NT2/D1 (cell line): ENCODE measurements around the gene HPN.
A peak's percentile ranks its signal among the peaks of the same experiment; 100 is the strongest.
"Not testable (repeated sequence)": the region's sequence is repeated elsewhere in the genome, so short reads cannot be mapped to it uniquely, and the experiment has no call there.

Experiments used
- DNase-seq: peaks from one replicate; pipeline ENCODE4 v3.0.0-alpha.2; 2011; ENCODE audit warnings: low read depth, low spot score
- H3K27me3 ChIP-seq: 2 replicates; pipeline ENCODE4 v1.6.0; 2011; ENCODE audit warnings: mild to moderate bottlenecking; ENCODE audit not compliant: insufficient read length, insufficient read depth
- H3K36me3 ChIP-seq: 2 replicates; pipeline ENCODE4 v1.6.1; 2011; ENCODE audit warnings: mild to moderate bottlenecking, low read length, mixed read lengths; ENCODE audit not compliant: insufficient read depth, insufficient read length
- H3K4me1 ChIP-seq: 2 replicates; pipeline ENCODE4 v1.5.1; 2011; ENCODE audit not compliant: insufficient read depth, insufficient read length
- H3K4me3 ChIP-seq: 2 replicates; pipeline ENCODE4 v1.5.1; 2011; ENCODE audit warnings: low read depth; ENCODE audit not compliant: insufficient read length
- H3K9ac ChIP-seq: 2 replicates; pipeline ENCODE4 v1.6.0; 2011; ENCODE audit warnings: low read depth; ENCODE audit not compliant: insufficient read length
- H3K9me3 ChIP-seq: 2 replicates; pipeline ENCODE4 v1.5.1; 2011; ENCODE audit warnings: mild to moderate bottlenecking, low read length; ENCODE audit not compliant: insufficient read depth
- SUZ12 ChIP-seq: IDR thresholded peaks from 2 replicates; pipeline ENCODE4 v1.6.1; 2011; ENCODE audit not compliant: insufficient read length, insufficient read depth; ENCODE audit errors: extremely low read depth
- YY1 ChIP-seq: IDR thresholded peaks from 2 replicates; pipeline ENCODE4 v1.6.1; 2011; ENCODE audit not compliant: insufficient read length, insufficient read depth
- ZNF274 ChIP-seq: IDR thresholded peaks from 2 replicates; pipeline ENCODE4 v1.6.1; 2011; ENCODE audit warnings: mild to moderate bottlenecking, low read depth, low read length

Gene HPN

GRCh38 chr19:35011091-35011689, 30.3 kb upstream of the HPN start:
- H3K9ac ChIP-seq, result no peak overlapping the region
- no peaks in the 10 kb centered on the region for H3K4me1 ChIP-seq
- peaks cover 78% of the 10 kb centered on the region for H3K36me3 ChIP-seq
- no peaks in the 10 kb centered on the region for H3K27me3 ChIP-seq
- no peak overlapping the region for H3K4me3 ChIP-seq
- TF ChIP-seq YY1, result no peak
- no peak for TF ChIP-seq SUZ12
- TF ChIP-seq ZNF274, result no peak
- no peak for DNase-seq
- H3K9me3 ChIP-seq, result no peaks in the 10 kb centered on the region

DNA sequence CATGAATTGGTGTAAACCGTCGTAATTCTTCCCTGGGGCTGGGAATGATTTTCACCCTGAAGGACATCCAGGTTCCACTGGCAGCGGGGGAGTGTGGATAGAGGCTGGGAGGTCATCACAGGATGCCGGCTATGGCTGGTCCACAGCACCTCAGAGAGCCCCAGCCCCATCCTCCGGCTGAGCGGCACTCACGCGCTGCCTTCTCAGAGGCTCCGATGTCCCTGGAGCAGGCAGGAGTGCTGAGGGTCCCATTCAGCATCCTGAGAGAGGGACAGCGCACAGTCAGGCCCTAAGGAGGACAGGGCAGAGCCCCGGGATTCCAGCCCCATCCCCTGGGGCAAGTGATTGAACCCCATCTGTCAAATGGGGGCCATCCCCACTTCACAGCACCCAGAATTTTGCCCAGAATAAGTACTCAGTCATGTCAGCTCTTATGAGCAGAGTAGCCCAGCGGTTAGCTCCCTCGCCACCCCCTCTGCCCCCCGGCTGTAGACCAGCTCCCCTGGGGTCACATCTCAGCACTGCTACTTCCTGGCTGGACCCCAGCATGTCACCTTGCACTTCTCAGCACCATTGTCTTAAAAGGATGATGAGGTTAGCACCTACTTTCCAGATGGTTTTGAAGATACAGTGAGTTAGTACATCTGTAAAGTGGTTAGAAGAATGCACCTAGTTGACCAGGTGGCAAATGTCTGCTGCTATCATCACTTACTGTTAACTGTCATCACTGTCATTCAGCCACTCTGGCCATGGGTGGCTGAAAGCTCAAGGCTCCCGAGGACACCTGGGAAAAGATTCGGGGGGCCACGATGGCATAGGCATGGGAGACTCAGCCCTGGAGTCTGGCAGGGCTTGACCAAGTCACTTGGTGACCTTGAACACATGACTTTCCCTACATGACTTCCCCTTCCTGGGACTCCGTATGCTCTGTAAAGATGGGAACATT, 29.5 kb upstream of the HPN start:
- Histone ChIP-seq H3K9ac (no peak overlapping the region), H3K9me3 (no peaks in the 10 kb centered on the region), H3K27me3 (no peaks in the 10 kb centered on the region), H3K4me1 (no peaks in the 10 kb centered on the region), H3K4me3 (no peak overlapping the region), H3K36me3 (peaks cover 70% of the 10 kb centered on the region)
- no peak for TF ChIP-seq ZNF274
- no peak for DNase-seq

DNA sequence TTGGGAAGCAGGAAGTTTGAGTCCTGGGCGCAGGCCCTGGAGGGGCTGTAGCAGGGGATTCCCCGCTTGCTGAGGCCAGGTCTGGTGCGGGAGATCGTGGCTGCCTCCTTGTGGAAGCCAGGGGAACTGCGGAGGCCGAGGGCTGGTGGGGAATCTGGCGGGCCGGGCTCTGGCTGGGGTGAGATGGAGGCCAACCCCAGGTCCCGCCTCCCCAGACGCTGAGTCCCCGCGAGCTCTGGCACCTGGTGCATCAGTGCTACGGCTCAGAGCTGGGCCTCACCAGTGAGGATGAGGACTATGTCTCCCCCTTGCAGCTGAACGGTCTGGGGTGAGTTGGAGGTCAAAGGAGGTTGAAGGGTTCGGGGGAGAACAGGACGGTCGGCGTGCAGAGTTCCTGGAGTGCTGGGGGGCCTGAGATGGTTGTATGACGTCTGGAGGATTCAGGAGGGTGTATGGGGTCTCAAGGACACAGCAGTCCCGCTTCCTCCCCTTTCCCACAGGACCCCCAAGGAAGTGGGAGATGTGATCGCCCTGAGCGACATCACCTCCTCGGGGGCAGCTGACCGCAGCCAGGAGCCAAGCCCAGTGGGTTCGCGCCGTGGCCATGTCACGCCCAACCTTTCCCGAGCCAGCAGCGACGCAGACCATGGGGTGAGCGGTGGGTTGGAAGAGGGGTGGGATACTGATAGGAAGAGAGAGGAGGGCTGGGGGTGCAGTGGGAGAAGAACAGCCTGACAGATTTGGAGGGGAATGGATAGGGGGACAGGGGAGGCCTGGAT, 28.3 kb upstream of the HPN start:
- Histone ChIP-seq H3K4me1 (no peaks in the 10 kb centered on the region), H3K9me3 (no peaks in the 10 kb centered on the region), H3K27me3 (no peaks in the 10 kb centered on the region), H3K36me3 (peaks cover 78% of the 10 kb centered on the region), H3K4me3 (no peak overlapping the region), H3K9ac (no peak overlapping the region)
- DNase-seq, result peak; percentile 33
- TF ChIP-seq ZNF274 (no peak), YY1 (no peak), SUZ12 (no peak)

DNA sequence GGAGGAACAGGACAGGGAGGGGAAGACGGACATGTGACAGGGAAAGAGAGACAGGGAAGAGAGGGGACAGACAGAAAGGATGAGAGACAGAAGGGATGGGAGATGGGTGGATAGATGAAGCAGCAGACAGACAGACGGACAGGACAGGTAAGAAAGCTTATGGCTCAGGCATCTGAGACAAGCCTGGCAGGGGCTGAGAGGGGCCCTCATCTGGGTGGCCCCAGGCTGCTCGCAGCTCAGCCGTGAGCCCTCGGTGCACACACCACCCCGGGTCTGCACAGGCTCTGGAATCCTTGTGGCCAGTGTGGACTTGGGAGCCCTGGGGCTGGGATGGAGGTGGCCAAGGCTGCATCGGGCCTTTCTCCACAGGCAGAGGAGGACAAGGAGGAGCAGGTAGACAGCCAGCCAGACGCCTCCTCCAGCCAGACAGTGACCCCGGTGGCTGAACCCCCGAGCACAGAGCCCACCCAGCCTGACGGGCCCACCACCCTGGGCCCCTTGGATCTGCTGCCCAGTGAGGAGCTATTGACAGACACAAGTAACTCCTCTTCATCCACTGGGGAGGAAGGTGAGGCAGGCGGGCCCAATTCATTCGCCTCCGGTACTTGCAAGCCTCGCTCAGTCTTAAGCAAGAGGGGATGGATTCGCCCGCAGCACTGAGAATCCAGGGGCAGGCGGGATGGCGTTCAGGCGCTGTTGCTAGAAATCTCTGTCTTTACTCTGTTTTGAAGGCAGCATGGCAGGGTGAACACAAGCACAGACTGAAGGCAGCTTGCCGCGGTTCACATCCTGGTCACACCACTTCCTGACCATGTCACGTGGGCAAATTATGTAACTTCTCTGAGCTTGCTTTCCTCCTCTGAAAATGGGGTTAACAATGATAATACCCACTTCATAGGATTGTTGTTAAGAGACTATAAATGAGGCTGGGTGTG, 27.4 kb upstream of the HPN start:
- H3K27me3 ChIP-seq, result no peaks in the 10 kb centered on the region
- H3K4me3 ChIP-seq, result no peak overlapping the region
- no peaks in the 10 kb centered on the region for H3K4me1 ChIP-seq
- no peak for TF ChIP-seq ZNF274
- no peak for TF ChIP-seq YY1
- DNase-seq, result no peak
- peak overlapping the region; percentile 21 for H3K9ac ChIP-seq
- H3K36me3 ChIP-seq, result peaks cover 82% of the 10 kb centered on the region
- H3K9me3 ChIP-seq, result no peaks in the 10 kb centered on the region

GRCh38 chr19:35014774-35015173, 26.7 kb upstream of the HPN start:
- H3K4me3 ChIP-seq, H3K9me3 ChIP-seq, DNase-seq, H3K9ac ChIP-seq, H3K4me1 ChIP-seq, H3K27me3 ChIP-seq: not testable (repeated sequence)
- peaks cover 82% of the 10 kb centered on the region for H3K36me3 ChIP-seq

DNA sequence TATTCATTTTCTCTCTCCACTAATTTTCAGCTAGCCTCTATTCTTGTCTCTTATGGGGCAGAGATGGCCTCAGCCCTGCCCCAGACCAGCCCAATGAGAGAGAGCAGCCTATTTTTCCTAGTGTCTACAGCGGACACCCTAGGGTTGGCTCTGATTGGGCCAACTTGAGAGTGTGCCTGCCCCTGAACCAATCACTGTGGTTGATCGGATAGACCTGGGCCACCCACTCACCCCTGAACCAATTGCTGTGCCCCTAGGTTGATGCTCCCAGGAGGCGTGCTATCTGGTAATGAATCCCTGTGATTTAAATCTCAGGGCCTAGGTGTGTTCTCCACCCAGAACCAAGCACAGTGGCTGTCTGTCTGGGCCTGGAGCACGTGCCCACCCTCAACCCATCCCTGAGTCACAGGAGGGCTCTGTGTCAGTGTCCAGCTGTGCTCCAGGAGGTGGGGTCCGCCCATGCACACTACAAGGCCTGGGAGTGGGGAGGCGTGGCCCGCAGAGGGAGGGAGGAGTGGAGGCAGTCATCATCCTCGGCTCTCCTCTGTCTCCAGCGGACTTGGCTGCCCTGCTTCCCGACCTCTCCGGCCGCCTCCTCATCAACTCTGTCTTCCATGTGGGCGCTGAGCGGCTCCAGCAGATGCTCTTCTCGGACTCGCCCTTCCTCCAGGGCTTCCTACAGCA, 26.1 kb upstream of the HPN start:
- Histone ChIP-seq H3K4me1 (no peaks in the 10 kb centered on the region), H3K27me3 (no peaks in the 10 kb centered on the region), H3K9me3 (no peaks in the 10 kb centered on the region), H3K9ac (no peak overlapping the region), H3K36me3 (peaks cover 78% of the 10 kb centered on the region), H3K4me3 (no peak overlapping the region)
- TF ChIP-seq SUZ12 (no peak), ZNF274 (no peak), YY1 (no peak)
- DNase-seq, result no peak
